HG03432 (cell line): Measurements from ENCODE around the gene MACROD2.

Source experiments
- ATAC-seq: cut with Tn5 transposase; IDR thresholded peaks from one replicate; pipeline ENCODE4 v1.9.1; 2021; ENCODE audit warnings: mild to moderate bottlenecking, moderate library complexity; ENCODE audit not compliant: unreplicated experiment

MACROD2 gene

DNA sequence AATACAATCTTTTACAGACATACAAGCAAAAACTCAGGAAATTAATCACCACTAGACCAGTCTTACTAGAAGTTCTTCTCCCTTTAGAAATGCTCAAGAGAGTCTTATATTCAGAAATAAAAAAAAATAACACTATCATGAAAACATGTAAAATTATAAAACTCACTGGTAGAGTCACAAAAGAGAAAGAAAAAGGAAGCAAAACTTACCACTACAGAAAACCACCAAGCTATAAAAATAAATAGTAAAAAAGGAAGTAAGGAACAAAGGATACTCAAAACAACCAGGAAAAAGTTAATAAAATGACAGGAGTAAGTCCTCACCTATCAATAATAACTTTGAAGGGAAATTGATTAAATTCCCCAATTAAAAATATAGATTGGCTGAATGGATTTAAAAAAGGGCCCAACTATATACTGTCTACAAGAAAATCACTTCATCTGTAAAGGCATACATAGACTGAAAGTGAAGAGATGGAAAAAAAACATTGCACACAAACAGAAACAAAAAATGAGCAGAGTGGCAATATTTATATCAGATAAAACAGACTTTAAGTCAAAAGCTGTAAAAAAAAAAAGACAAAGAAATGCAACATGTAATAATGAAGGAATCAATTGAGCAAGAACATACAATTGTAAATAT, 2088.4 kb downstream of the MACROD2 start:
- ATAC-seq, result no peak

DNA sequence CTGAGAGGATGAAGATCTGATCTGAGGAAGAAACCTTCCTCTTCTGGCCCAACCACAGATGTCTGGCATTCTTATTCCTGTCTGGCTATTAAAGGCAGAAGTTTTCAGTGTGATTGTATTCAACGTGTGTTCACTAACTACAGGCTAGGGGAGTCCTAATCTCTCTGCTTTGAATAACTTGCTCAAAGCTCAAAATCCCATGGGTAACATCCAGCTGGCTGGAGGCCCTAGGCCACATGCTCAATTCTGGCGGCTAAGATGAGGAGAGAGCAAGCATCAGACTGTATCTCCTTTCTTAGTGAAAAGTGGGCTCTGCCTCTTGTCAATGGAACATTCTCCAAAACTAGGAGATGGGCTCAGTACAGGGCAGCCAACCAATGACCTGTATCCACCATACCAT, 2099.9 kb downstream of the MACROD2 start:
- ATAC-seq, result no peak

DNA sequence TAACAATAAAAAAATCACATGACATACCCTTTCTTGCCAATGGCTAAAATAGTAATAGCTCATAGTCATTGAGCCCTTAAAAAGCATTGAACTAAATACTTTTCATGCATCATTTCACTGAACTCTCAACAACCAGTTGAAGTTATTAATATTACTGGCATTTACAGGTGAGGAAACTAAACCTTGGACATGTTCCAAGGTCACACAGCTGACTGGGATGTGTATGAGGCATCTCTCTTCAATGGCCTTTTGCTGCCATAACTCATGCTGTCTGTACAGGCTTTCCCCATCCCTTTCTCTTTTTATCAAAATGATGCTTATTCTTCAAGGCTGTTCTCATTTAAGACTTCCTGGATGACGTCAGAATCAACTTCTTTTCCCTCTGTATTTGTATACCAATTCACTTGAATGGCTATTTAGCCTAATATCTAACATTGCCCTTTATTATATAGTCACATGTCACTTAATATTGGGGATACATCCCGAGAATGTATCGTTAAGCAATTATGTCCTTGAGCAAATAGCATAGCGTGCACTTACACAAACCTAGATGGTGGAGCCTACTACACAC, 2101.5 kb downstream of the MACROD2 start:
- no peak for ATAC-seq

DNA sequence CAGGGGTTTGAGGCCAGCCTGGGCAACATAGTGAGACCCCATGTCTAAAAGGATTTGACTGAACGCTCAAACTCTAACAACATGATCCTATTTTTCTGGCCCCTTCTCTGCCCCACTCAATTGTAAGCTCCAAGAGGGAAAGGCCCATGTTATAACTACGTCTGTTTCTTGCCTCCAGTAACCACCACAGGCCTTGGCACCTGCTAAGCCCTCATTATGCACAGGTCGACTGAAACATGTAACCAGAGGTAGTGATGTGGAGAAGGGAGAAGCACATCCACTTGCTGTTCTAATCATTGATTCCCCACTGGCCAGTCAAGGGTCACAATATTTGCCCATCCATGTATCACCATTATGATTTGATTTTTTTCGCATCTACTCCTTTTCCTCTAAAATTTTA, 2102.5 kb downstream of the MACROD2 start:
- no peak for ATAC-seq

DNA sequence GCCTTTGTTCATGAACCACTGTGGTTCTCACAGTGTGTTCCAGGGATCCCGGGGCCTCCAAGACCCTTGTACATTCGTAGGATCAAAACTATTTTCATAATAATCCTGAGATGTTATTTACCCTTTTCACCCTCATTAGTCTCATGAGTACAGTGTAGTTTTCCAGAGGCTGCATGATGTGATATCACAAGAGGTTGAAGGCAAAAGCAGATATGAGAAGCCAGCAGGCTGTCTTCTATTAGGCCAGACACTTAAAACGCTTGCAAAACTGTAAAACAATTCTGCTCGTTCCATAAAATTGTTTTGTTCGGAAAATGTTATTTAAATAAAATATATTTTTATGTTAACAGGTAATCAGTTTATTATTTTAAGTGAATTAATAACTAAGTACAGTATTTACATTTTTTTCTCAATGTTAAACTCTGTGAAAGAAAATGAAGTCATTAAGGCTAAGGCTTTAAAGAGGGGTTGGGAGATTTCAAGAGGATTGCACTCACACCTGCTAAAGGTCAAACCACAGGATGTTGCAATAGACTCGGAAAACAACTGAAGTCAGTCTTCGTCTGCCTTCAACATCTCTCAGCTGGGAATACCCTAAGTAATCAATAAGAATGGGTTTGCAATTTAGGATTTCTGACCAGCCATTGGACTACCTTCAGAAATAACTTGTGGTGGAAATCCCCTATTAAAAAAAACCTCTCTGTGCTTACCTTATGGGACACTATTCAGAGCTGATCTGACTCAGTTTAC, 2103.7 kb downstream of the MACROD2 start:
- ATAC-seq, result no peak

DNA sequence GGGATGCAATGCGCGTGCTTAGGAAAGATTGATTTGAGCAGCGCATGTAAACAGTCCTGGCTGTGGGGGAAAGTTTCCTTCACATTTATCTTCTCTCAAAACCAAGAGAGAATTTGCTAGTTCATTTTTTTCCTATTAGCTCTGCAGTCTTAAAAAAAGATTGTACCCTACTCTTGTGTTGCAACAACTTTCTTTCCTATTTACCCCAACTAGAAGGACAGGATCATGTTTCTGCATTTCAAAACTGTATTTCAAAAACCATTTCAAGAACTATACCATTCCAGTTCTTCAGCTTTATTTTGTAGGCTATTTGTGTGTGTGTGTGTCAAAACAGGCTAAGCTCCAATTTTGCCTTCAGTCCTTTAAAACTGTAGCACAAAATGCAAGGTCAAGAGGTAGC, 2104.8 kb downstream of the MACROD2 start:
- ATAC-seq, result no peak

DNA sequence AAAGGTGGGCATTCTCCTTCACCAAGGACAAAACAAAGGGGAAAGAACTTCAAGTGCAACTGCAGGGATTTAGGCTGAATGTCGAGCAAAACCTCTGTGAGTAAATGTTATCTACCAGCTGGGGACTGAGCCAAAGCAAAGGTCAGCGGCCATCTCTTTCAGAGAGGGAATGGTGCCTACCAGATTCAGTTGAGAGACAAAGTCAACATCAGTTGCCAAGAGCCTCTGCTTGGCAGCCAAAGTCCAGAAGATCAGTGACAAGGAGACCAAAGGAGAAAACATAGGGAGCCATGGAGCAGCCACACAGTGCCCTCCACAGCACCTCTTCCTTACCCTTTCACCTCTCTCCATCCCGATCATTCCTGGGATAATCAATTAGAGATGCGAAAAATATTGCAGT, 2105.5 kb downstream of the MACROD2 start:
- ATAC-seq, result no peak
